Measurements from ENCODE around the gene HSD11B1.

The HSD11B1 gene

GRCh38 chr1:209704584-209704983, at the start of gene HSD11B1:
TSS of gene HSD11B1 (plus strand) at chr1:209704846. CDS start at chr1:209704943, 97 bp downstream.
- no peak for DNase-seq

- no peak for DNase-seq
Observed at GRCh38 chr1:209655411-209656231, 49.0 kb upstream of the HSD11B1 start.

GRCh38 chr1:209657140-209657879, 47.3 kb upstream of the HSD11B1 start:
- DNase-seq, result no peak

GRCh38 chr1:209657918-209658317, 46.7 kb upstream of the HSD11B1 start:
- DNase-seq, result no peak

- no peak for DNase-seq
Observed at GRCh38 chr1:209659909-209660308, 44.7 kb upstream of the HSD11B1 start.

- no peak for DNase-seq
Observed at GRCh38 chr1:209661071-209661470, 43.6 kb upstream of the HSD11B1 start.

- DNase-seq, result no peak
Observed at GRCh38 chr1:209662879-209663327, 41.7 kb upstream of the HSD11B1 start.

GRCh38 chr1:209667103-209667502, 37.5 kb upstream of the HSD11B1 start:
- DNase-seq, result no peak

GRCh38 chr1:209667708-209668107, 36.9 kb upstream of the HSD11B1 start:
- no peak for DNase-seq

DNA sequence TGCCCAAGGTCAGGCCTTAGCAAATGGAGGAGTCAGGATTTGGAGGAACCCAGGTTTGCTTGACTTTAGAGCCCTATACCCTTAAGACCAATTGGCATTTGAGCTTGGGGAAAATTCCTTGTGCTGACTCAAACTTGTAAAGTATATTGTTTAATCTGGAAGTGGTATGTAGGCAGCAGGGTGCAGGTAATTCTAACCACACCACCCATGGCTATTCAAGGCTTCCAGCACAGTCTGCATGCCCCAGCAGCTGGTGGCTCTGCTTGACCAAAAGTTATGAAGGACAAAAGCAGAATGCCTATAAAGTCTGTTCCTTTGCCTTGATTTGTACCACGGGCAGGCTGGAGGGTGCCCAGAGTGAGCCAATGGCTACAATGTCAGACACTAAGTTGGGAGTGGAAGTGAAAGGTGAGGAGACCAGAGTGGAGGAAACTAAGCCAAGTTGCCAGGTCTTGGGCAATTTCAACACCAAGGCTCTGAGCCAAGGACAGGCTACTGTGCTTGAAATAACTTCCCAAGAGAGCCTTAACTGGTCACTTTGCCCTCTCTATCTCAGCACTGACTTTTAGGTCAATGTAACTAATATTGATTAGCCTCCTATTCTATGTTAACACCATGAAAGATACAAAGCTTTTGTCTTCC, 34.1 kb upstream of the HSD11B1 start:
- no peak for DNase-seq

GRCh38 chr1:209672705-209673630, 31.7 kb upstream of the HSD11B1 start:
- DNase-seq, result no peak

GRCh38 chr1:209673631-209674417, 30.8 kb upstream of the HSD11B1 start:
- DNase-seq, result no peak

DNA sequence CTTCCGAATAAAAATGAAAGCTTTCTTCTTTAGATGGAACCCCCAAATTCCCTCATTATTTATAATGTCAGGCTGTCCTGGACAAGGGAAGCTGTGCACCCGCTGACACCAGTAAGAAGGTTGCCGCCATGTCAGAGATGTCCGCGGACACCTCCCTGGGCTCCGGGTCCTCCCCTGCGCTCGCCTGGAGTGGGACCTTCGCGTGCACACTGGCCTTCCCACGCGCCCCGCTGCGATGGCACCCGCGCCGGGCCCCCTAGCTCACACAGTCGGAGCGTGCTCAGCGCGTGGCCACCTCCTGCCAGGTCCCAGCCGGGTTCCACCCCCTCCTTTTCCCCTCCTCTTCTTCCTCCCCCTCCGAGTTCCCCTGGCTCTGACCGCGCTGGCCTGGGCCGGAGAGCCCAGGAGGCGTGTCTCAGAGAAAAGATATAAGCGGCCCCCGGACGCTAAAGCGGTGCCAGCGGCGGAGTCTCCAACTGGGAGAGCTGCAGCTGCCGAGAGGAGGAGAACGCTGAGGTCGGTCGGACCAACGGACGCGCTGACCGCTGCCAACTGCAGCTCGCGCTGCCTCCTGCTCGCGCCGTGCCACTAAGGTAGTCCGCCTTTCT, 29.6 kb upstream of the HSD11B1 start, which contains the start of gene G0S2:
Gene G0S2, plus strand, starts transcription at position 456 of the 608 bp plus-strand sequence. CDS start 273 bp downstream, outside the sequence.
- DNase-seq, result peak; percentile 80

DNA sequence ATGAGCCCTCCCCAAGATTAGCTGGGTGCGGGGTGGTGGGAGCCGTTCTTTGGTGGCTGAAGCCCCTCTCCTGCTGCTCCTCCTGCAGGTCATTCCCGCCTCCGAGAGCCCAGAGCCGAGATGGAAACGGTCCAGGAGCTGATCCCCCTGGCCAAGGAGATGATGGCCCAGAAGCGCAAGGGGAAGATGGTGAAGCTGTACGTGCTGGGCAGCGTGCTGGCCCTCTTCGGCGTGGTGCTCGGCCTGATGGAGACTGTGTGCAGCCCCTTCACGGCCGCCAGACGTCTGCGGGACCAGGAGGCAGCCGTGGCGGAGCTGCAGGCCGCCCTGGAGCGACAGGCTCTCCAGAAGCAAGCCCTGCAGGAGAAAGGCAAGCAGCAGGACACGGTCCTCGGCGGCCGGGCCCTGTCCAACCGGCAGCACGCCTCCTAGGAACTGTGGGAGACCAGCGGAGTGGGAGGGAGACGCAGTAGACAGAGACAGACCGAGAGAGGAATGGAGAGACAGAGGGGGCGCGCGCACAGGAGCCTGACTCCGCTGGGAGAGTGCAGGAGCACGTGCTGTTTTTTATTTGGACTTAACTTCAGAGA, 29.0 kb upstream of the HSD11B1 start:
- peak; percentile 81 for DNase-seq

- DNase-seq, result no peak
Observed at GRCh38 chr1:209678981-209679539, 25.6 kb upstream of the HSD11B1 start.

DNA sequence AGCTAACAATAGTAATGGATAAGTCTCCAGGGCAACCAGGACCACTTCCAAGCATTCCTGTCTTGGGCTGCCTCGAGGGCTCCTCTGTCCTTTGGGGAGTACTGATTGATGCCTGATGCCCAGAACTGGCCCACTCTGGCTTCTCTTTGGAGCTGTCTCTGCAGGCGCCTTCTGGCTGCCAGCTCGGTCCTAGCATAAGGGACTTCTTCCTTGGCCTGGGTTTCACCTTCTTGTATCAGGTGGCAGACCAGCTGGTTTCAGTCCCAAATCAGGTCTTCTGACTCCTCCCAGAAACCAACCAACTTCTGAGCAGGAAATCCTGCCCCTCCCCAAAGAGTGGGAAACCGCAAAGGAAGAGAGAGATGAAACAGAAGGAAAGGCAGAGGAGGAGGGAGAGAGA, 18.8 kb upstream of the HSD11B1 start:
- no peak for DNase-seq

- DNase-seq, result no peak
Observed at GRCh38 chr1:209686322-209686721, 18.3 kb upstream of the HSD11B1 start.

GRCh38 chr1:209688746-209689234, 15.9 kb upstream of the HSD11B1 start:
- DNase-seq, result no peak

DNA sequence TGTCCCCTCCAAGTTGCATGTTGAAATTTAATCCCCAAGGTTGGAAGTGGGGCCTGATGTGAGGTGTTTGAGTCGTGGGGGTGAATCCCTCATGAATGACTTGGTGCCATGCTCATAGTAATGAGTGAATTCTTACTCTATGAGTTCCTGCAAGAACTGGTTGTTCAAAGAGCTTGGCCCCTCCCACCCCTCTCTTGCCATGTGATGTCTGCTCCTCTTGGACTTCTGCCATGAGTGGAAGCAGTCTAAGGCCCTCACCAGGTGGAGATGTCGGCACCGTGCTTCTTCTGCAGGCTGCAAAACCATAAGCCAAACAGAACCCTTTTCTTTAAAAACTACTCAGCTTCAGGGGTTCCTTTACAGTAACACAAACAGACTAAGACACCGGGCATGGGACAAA, 15.2 kb upstream of the HSD11B1 start:
- no peak for DNase-seq

DNA sequence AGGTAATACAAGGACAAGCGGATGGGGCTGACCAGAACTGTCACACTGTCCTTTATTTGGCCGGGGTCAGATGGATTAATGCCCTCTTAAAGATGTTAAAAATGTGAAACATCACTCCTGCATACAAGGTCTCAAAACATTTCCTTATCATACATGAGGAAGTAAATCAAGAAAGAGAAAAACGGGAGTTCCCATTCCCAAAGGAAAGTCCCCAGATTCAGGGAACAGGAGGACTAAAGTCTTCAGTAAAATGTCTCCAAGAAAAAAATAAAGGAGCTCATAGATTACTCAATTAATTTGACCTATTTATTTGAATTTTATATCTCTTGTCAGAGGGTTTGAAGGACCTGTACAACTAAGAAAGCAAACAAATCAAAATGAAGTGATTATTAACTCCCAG, 13.4 kb upstream of the HSD11B1 start:
- no peak for DNase-seq
